ENCODE data around the gene PXN.
A peak's percentile ranks its signal among the peaks of the same experiment; 100 is the strongest.

- TF ChIP-seq CTCF (IDR thresholded peaks at IDR 0.05; ENCODE audit: poor library complexity, severe bottlenecking) (peak; percentile 60), POLR2AphosphoS5 (IDR thresholded peaks at IDR 0.05) (peak; percentile 34), EZH2 (IDR thresholded peaks at IDR 0.05; ENCODE audit: borderline replicate concordance, insufficient read depth, low read length, poor library complexity, severe bottlenecking) (no peak), TAF1 (IDR thresholded peaks at IDR 0.05; ENCODE audit: low read depth) (no peak), REST (IDR thresholded peaks at IDR 0.05; ENCODE audit: borderline replicate concordance) (no peak), EP300 (conservative IDR thresholded peaks at IDR 0.05; ENCODE audit: poor library complexity, severe bottlenecking) (peak; percentile 24), SMC3 (conservative IDR thresholded peaks at IDR 0.05; ENCODE audit: poor library complexity) (peak; percentile 50)
Observed at GRCh38 chr12:120234643-120235368, 30.7 kb downstream of the PXN start.
